NT2/D1 (cell line): ENCODE data around the gene MYOZ3.

Source experiments
- SUZ12 ChIP-seq: IDR thresholded peaks from 2 replicates; pipeline ENCODE4 v1.6.1; 2011; ENCODE audit not compliant: insufficient read length, insufficient read depth; ENCODE audit errors: extremely low read depth
- YY1 ChIP-seq: IDR thresholded peaks from 2 replicates; pipeline ENCODE4 v1.6.1; 2011; ENCODE audit not compliant: insufficient read length, insufficient read depth

GRCh38 chr5:150638488-150639376, 22.3 kb upstream of the MYOZ3 start:
- TF ChIP-seq YY1 (no peak), SUZ12 (no peak)
